TTC549 (cell line): ENCODE measurements around the gene MAU2.

Experiments
- FAIRE-seq: peaks from 2 replicates; lab custom pipeline; 2012; peaks lifted over from hg19 to GRCh38; lab: Jason Lieb, UNC

MAU2 gene, protein sequence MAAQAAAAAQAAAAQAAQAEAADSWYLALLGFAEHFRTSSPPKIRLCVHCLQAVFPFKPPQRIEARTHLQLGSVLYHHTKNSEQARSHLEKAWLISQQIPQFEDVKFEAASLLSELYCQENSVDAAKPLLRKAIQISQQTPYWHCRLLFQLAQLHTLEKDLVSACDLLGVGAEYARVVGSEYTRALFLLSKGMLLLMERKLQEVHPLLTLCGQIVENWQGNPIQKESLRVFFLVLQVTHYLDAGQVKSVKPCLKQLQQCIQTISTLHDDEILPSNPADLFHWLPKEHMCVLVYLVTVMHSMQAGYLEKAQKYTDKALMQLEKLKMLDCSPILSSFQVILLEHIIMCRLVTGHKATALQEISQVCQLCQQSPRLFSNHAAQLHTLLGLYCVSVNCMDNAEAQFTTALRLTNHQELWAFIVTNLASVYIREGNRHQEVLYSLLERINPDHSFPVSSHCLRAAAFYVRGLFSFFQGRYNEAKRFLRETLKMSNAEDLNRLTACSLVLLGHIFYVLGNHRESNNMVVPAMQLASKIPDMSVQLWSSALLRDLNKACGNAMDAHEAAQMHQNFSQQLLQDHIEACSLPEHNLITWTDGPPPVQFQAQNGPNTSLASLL

DNA sequence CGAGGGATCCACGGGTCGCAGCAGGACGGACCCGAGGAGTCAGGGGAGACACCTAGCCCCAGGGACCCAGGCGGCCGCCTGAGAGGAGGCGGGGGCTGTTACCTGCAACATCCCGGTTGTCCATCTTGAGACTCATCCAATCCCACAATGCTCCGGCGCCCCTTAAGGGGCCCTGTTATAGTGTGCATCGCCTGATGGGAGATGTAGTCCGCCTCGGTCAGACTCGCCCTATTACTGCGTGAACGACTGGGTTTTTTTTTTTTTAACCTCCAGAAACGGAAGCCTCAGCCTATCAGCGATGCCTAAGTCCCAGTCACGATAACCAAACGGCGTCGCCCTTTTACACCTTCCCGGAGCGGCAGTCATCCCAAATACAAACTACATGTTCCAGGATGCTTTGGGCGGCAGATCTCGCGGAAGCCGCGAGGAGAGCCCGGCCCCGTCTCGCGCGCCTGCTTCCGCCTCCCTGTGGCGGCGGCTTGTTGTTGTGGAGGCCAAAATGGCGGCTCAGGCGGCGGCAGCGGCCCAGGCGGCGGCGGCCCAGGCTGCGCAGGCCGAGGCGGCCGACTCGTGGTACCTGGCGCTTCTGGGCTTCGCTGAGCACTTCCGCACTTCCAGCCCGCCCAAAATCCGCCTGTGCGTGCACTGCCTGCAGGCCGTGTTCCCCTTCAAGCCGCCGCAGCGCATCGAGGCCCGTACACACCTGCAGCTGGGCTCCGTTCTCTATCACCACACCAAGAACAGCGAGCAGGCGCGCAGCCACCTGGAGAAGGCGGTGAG, at the start of gene MAU2, which contains the start of gene SUGP1:
TSS of gene MAU2 (plus strand) at position 469 of the 780 bp plus-strand sequence. CDS start at position 500, 31 bp downstream.
TSS of gene SUGP1 (minus strand) at position 149 of the 780 bp plus-strand sequence. CDS start at position 136, 13 bp downstream.
- FAIRE-seq = no peak

- FAIRE-seq = no peak
Measured at GRCh38 chr19:19271828-19272599, 48.6 kb upstream of the MAU2 start.

- FAIRE-seq = no peak
Measured at GRCh38 chr19:19274146-19274545, 46.5 kb upstream of the MAU2 start.

DNA sequence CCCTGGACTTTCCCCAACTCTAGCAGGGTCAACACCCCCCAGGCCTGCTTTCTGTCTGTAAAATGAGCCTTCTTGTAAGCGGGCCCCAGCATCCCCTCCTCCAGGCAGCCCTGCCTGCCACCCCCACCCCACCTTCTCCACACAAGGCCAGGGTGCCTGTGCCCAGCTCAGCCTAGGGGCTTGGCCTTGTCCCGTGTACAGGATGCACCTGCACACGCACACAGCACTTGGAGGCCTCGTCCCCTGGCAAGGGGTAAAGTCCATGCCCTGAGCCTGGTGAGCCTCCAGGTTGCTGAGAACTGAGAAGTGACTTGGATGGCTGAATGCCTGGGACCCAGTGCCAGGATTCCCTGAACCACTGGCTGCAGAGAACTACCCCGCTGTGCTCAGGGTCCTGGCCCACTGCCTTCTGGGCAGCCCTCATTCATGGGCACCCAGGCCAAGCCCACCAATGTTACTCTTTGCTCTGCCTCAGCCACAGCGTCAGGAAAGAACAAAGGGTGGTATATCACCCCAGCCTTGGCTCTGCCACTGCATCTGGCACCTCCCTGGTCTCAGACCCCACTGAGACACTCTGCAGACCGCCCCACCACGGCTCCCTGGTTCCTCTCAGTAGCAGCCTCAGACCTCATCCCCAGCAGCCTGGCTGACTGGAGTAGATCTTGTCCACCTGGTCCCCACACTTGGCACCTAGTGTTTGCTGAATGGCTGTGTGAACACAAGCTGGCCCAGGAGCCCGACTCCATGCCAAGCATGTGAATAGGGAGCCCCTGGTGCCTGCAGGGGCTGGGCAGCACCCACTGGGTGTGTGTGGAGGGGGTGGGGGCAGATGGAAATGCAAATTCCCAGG, 45.7 kb upstream of the MAU2 start:
- no peak for FAIRE-seq

DNA sequence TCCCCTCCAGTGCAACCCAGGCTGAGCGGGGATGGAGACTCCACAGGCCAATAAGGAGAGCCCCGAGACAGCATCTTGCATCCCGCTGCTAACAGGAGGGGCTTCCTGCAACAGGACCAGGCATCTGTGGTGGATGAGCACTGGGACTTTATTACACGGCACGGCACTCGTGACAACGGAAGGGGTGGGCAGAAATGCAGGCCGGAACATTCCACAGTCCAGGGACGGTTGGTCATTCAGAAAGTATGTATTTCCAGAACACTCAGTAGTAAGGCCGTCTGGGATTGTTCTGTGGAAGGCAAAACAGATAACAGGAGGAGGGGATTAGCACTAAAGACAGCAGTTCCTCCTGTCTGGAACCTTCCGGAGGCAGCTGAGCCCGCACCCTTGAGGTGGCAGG, 44.2 kb upstream of the MAU2 start:
- no peak for FAIRE-seq

- no peak for FAIRE-seq
Measured at GRCh38 chr19:19276851-19277250, 43.8 kb upstream of the MAU2 start.

DNA sequence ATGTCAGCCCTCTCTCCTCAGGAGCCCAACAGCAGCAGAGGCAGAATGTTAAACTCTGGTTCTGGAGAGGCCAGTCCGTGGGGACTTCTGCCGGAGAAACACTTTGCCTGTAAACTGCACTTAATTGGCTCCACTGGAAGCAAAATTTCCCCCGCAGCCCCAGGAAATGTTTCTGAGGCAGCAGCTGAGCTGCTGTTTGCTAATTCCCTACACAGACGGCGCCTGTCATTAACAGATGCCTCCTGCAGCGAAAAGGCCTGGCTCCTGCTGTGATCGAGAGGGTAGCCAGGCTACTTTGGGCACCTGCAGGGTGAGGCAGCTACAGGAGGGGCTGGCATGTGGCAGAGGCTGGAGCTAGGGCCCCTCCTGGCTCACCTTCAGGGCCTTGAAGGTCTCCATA, 42.3 kb upstream of the MAU2 start:
- no peak for FAIRE-seq

DNA sequence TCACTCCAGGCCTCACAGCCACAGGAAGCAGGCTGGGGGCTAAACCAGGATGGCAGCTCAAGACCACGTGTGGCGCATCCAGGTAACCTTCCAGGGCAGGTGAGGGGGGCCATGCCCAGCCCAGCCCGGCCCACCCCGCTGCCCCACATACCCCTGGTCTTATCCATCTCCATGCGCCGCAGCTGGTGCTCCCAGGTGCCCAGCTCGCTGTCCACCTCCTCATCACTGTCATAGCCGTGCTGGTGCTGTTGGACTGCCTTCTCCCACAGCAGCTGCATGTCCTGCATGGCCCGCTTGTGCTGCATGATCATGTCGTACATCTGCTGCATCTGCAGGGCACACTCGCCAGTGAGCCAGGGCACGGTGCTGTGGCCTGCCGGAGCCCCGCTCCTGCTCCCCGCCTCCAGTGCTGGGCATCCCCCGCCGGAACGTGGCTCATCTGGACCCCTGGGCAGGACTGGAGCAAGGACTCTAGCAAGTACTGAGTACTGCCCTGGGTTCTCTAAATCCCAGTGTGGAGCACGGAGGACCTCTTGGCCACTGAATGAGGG, 41.5 kb upstream of the MAU2 start:
- no peak for FAIRE-seq

- FAIRE-seq = no peak
Measured at GRCh38 chr19:19279853-19280252, 40.8 kb upstream of the MAU2 start.

GRCh38 chr19:19280561-19280960, 40.1 kb upstream of the MAU2 start:
- no peak for FAIRE-seq

DNA sequence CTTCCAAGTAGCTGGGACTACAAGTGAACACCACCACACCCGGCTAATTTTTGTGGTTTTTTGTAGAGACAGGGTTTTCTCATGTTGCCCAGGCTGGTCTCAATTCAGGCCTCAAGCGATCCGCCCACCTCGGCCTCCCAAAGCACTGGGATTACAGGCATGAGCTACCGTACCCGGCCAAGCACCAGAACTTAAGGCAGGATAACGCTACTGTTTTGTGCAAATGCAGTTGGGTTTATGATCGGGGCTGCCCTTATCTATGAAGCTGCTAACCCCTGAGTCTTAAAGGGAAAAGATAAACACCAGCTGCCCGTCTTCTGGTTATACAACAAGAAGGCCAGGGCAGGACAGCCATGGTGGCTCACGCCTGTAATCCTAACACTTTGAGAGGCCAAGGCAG, 34.9 kb upstream of the MAU2 start:
- FAIRE-seq = no peak

- no peak for FAIRE-seq
Measured at GRCh38 chr19:19292607-19293006, 28.0 kb upstream of the MAU2 start.

- no peak for FAIRE-seq
Measured at GRCh38 chr19:19294914-19295313, 25.7 kb upstream of the MAU2 start.

DNA sequence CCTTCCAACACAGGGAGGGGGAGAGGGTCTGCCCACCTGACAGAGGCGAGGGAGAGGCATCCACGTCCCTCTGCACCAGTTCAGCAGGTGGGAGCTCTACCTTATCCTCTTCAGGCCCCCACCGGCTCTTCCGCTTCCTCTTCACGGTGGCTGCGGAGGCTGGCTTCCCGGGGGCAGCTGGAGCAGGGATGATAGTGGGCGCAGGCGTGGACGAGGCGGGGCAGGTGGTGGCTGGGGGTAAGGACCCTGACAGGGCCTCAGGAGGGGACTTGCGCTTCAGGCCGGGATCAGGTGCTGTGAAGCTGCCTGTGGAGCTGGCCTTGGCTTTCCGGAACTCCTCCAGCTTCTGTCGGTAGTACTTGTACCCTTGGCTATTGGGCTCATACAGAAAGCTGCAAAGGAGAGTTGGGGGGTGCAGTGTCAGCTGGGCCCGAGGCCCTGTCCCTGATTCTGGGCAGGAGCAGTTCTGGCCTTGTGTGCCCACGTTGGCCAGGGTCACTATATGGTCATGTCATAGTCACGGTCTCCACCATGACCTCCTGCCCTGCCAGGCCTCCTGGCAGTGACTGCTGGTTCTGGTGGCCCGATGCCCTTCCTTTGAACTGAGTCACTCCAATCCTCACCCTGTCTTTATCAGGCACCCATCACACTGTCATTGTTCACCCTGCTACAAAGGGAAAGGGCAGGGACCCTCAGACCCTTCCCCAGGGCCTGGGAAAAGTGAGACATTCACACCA, 23.5 kb upstream of the MAU2 start:
- FAIRE-seq = no peak

DNA sequence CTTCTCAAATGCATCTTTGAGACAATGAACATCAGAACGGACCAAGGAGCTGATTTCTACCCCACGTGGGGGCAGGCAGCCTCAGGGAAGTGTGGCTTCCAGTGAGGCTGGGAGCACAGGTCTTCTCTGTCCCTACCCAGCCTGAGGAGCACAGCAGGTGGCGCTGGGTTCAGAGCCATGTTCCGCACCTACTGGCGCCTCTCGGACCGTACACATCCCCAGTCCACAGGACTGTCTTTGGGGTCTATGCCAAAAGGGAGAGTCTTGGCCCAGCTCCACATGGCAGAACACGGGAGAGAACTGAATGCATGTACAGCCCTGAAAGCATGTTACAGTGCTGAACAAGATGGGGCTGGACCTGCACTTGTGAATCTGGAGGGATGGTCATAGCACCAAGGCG, 22.9 kb upstream of the MAU2 start:
- FAIRE-seq = no peak

DNA sequence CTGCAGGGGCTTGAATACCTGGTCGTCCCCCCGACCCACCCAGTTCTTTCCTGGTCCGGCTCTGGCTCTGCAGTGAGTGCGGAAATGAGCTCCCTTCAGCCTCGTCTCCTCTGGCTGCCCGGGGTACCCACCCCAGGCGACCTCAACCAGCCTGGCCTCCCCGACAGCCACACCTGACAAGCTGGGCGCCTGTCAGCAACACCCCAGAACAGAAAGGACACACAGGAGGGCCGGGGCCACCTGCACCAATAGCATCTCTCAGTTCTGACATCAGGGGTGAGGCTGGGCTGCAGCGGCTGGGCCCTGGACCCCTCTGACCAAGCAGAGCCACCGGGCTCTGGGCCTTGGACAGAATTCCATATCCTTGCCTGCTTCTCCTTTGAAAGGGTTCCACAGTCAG, 20.0 kb upstream of the MAU2 start:
- no peak for FAIRE-seq

- no peak for FAIRE-seq
Measured at GRCh38 chr19:19303411-19303810, 17.2 kb upstream of the MAU2 start.

GRCh38 chr19:19304186-19304965, 16.3 kb upstream of the MAU2 start:
- FAIRE-seq = no peak

DNA sequence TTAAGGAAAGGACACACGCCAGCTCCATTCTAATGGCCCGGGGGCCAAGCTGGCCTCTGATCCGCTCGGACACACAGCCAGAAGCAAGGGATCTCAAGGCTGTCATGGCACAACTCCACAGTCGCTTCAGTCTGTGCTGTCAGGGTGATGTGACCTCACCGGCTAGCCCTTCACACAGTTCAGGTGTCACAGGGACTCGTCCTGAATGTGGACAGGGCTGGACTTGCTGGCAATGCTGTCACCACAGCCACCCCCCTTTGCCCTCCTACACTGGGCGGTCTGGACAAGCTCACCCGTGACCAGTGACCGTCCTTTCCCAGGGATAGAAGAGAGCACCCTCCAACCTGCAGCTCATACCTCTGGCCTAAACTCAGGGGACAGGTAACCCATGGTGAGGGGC, 15.6 kb upstream of the MAU2 start:
- FAIRE-seq = no peak
